PFSK-1 (cell line): ENCODE data around the gene YJU2. TPM values are rescaled to one million over a fixed set of nuclear protein-coding genes. Genes with fewer than 3 reads are reported as not detected.

Experiments
- FOXP2 ChIP-seq: optimal IDR thresholded peaks from 2 replicates; pipeline ENCODE3; 2011; ENCODE audit warnings: borderline replicate concordance, control low read depth, inconsistent platforms; ENCODE audit not compliant: insufficient read depth; ENCODE audit errors: extremely low read length, extremely low read depth
- POLR2AphosphoS5 ChIP-seq: IDR thresholded peaks from 2 replicates; pipeline ENCODE4 v1.6.1; 2012; ENCODE audit warnings: low read depth, mild to moderate bottlenecking, control low read depth, low read length, moderate library complexity
- REST ChIP-seq, 2 experiments: IDR thresholded peaks; 2 replicates each; pipeline versions ENCODE4 v1.6.1 to v1.8.0; 2011 to 2012; ENCODE audit warnings: low read depth in 2 of 2, low read length in 2 of 2, control low read depth in 1 of 2, inconsistent platforms in 1 of 2, mild to moderate bottlenecking in 1 of 2, moderate library complexity in 1 of 2; ENCODE audit not compliant: insufficient read depth in 1 of 2
- SIN3A ChIP-seq: IDR thresholded peaks from 2 replicates; pipeline ENCODE4 v1.6.1; 2012; ENCODE audit warnings: mild to moderate bottlenecking, low read length, moderate library complexity, borderline replicate concordance; ENCODE audit not compliant: insufficient read depth
- TAF1 ChIP-seq: IDR thresholded peaks from 2 replicates; pipeline ENCODE4 v1.6.1; 2012; ENCODE audit warnings: low read length, control low read depth, borderline replicate concordance; ENCODE audit not compliant: insufficient read depth
- polyA plus RNA-seq: library from polyadenylated mRNA; unstranded; fragments of >200 nt; gene quantifications from one replicate; pipeline ENCODE4 v1.2.1, GENCODE V29; 2012; ENCODE audit warnings: low read depth, missing spikeins; ENCODE audit not compliant: insufficient read length

The YJU2 gene
- 37.3 TPM for polyA plus RNA-seq

GRCh38 chr19:4246767-4247593 lies at the start of gene YJU2:
Gene YJU2 (plus strand): TSS chr19:4247080. CDS start chr19:4247147, 67 bp downstream.
- TF ChIP-seq FOXP2 (no peak), POLR2AphosphoS5 (peak; percentile 66), SIN3A (no peak), REST (IDR thresholded peaks at IDR 0.05; ENCODE audit: insufficient read depth in 1 of 2, low read depth in 2 of 2, low read length in 2 of 2) (no peak), TAF1 (peak; percentile 77; the same call in 1 of the 2 replicates)

- no peak for TF ChIP-seq POLR2AphosphoS5
- no peak for TF ChIP-seq SIN3A
- no peak for TF ChIP-seq TAF1
- TF ChIP-seq FOXP2 = no peak
These were observed 49.7 kb upstream of the YJU2 start for GRCh38 chr19:4197228-4197624.

- no peak for TF ChIP-seq FOXP2
- no peak for TF ChIP-seq TAF1
- no peak for TF ChIP-seq POLR2AphosphoS5
- no peak for TF ChIP-seq REST (IDR thresholded peaks at IDR 0.05; ENCODE audit: insufficient read depth in 1 of 2, low read depth in 2 of 2, low read length in 2 of 2)
- TF ChIP-seq SIN3A = no peak
These were observed 49.0 kb upstream of the YJU2 start for GRCh38 chr19:4197625-4198466.

- TF ChIP-seq TAF1 = no peak
- TF ChIP-seq POLR2AphosphoS5 = no peak
- TF ChIP-seq FOXP2 = no peak
- TF ChIP-seq REST (IDR thresholded peaks at IDR 0.05; ENCODE audit: insufficient read depth in 1 of 2, low read depth in 2 of 2, low read length in 2 of 2) = no peak
- no peak for TF ChIP-seq SIN3A
These were observed 48.3 kb upstream of the YJU2 start for GRCh38 chr19:4198467-4199126.
